AG10803 (cell line): Measurements from ENCODE around the gene DNAJB6.
A peak's percentile ranks its signal among the peaks of the same experiment; 100 is the strongest.

ENCODE experiments used
- DNase-seq: peaks from one replicate; pipeline ENCODE4 v3.0.0; 2010; ENCODE audit warnings: low read depth
- H3K4me3 ChIP-seq: 2 replicates; pipeline ENCODE4 v1.5.1; 2011; ENCODE audit warnings: mild to moderate bottlenecking, low read length, control low read depth
- CTCF ChIP-seq: conservative IDR thresholded peaks from 2 replicates; pipeline ENCODE4 v1.5.1; 2011; ENCODE audit warnings: mild to moderate bottlenecking, low read length, control low read depth, inconsistent platforms

Gene DNAJB6

GRCh38 chr7:157402911-157403534 is 66.2 kb downstream of the DNAJB6 start:
- DNase-seq: no peak
- H3K4me3 ChIP-seq: no peak overlapping the region
- TF ChIP-seq CTCF: no peak

DNA sequence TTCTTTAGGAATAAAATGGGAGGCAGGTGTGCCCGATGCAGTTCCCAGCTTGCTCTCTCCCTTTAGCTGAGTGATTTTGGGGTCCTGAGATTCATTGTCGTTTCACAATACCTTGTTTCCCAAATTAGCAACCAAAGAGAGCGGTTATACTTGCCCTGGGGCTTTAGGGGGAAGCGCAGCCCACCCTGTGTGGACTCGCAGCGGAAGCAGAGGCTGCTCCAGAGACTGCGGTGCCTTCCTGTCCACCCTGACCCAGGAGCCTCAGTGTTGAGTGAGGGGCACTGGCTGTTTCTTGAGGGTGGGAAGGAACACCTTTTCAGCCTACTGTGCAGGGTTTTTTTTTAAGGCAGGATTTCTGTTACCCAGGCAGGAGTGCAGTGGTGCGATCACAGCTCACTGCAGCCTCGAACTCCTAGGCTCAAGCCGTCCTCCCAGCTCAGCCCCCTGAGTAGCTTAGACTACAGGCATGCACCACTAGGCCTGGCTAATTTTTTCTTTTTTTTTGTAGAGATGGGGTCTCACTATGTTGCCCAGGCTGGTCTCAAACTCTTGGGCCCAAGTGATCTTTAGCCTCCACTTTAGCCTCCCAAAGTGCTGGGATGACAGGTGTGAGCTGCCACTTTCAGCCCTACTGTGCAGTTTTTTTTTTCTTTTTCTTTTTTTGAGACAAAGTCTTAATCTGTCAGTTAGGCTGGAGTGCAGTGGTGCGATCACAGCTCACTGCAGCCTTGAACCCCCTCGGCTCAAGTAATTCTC is 67.0 kb downstream of the DNAJB6 start:
- no peak overlapping the region for H3K4me3 ChIP-seq
- no peak for TF ChIP-seq CTCF
- no peak for DNase-seq

GRCh38 chr7:157404845-157405481 is 68.2 kb downstream of the DNAJB6 start:
- TF ChIP-seq CTCF: no peak
- no peak overlapping the region for H3K4me3 ChIP-seq
- peak; percentile 86 for DNase-seq

DNA sequence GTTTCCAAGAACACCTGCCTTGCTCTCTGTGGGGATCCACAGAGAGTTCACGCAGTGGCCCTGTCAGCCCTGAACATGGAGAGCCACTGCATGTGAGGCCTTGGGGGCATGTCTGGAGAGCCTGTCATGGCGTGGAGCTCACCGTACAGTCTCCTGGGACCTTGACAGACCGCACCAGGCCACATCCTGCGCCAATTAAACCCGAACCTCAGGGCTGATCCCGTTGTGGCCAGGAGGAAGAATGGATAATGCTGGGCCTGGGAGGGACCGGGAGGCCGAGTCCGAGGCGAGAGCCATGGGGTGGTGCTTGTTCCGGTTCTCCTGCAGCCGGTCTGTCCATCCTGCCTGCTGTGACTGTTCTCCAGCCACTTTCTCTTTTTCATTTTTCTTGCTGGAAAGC is 68.7 kb downstream of the DNAJB6 start:
- no peak for DNase-seq

GRCh38 chr7:157405914-157406810 is 69.4 kb downstream of the DNAJB6 start:
- peak; percentile 33 for DNase-seq
- no peak overlapping the region for H3K4me3 ChIP-seq
- TF ChIP-seq CTCF: peak; percentile 16; the same call in 1 of the 2 replicates

More for the DNA sequence above, 68.7 kb downstream of the DNAJB6 start:
- no peak overlapping the region for H3K4me3 ChIP-seq
- TF ChIP-seq CTCF: no peak

- no peak for TF ChIP-seq CTCF
- no peak overlapping the region for H3K4me3 ChIP-seq
- DNase-seq: no peak
Measured at GRCh38 chr7:157406971-157407370, 70.2 kb downstream of the DNAJB6 start.
